ENCODE measurements around the gene EPSTI1. TPM values are rescaled to one million over a fixed set of nuclear protein-coding genes. Genes with fewer than 3 reads are reported as not detected.

Gene EPSTI1
- total and polyA plus RNA-seq, 7 donors = 0.82 to 2.6 (median 1.4) TPM

GRCh38 chr13:42926043-42926442, 66.0 kb downstream of the EPSTI1 start:
- no peak for TF ChIP-seq CTCF (IDR thresholded peaks at IDR 0.05)
- Histone ChIP-seq H3K4me1 (no peaks in the 10 kb centered on the region), H3K9me3 (peaks cover 5% of the 10 kb centered on the region), H3K4me3 (no peak overlapping the region), H3K36me3 (ENCODE audit: insufficient read depth in 1 of 2, low read depth in 1 of 2) (no peaks in the 10 kb centered on the region), H3K27ac (no peak overlapping the region), H3K27me3 (ENCODE audit: insufficient read depth in 3 of 3, low read length in 2 of 3) (no peaks in the 10 kb centered on the region)
- intact Hi-C loops (cut with DNase I) = no loop called here
- ATAC-seq (no peak), DNase-seq (no peak)
- WGBS, 3 donors = 84 to 85% (median 85%) methylated on average over 3 of the region's 3 CpGs

GRCh38 chr13:42925626-42926025, 66.4 kb downstream of the EPSTI1 start:
- DNase-seq (no peak), ATAC-seq (no peak)
- intact Hi-C loops (cut with DNase I) = no loop called here
- Histone ChIP-seq H3K27me3 (ENCODE audit: insufficient read depth in 3 of 3, low read length in 2 of 3) (no peaks in the 10 kb centered on the region), H3K4me3 (no peak overlapping the region), H3K4me1 (no peaks in the 10 kb centered on the region), H3K9me3 (peaks cover 5% of the 10 kb centered on the region), H3K36me3 (ENCODE audit: insufficient read depth in 1 of 2, low read depth in 1 of 2) (no peaks in the 10 kb centered on the region), H3K27ac (no peak overlapping the region)
- 96 to 100% (median 97%) methylated on average over 2 of the region's 2 CpGs for WGBS, 3 donors
- no peak for TF ChIP-seq CTCF (IDR thresholded peaks at IDR 0.05)

GRCh38 chr13:42924344-42924743, 67.7 kb downstream of the EPSTI1 start:
- Histone ChIP-seq H3K9me3 (peaks cover 5% of the 10 kb centered on the region), H3K36me3 (ENCODE audit: insufficient read depth in 1 of 2, low read depth in 1 of 2) (no peaks in the 10 kb centered on the region), H3K4me3 (no peak overlapping the region), H3K4me1 (no peaks in the 10 kb centered on the region), H3K27ac (no peak overlapping the region), H3K27me3 (ENCODE audit: insufficient read depth in 3 of 3, low read length in 2 of 3) (no peaks in the 10 kb centered on the region)
- DNase-seq (no peak), ATAC-seq (peak in 3 of 4 donors; percentile 47 to 74 (median 68))
- intact Hi-C loops (cut with DNase I) = no loop called here
- no peak for TF ChIP-seq CTCF (IDR thresholded peaks at IDR 0.05)
- 26 to 31% (median 29%) methylated on average over 5 of the region's 5 CpGs for WGBS, 3 donors

- H3K27me3 ChIP-seq (ENCODE audit: insufficient read depth in 3 of 3, low read length in 2 of 3) = no peaks in the 10 kb centered on the region
- TF ChIP-seq CTCF (IDR thresholded peaks at IDR 0.05) = no peak
- WGBS, 3 donors = 50 to 66% (median 53%) methylated on average over 4 of the region's 4 CpGs
- intact Hi-C loops (cut with DNase I) = no loop called here
- ATAC-seq = no peak
- no peak overlapping the region for H3K4me3 ChIP-seq
- H3K36me3 ChIP-seq (ENCODE audit: insufficient read depth in 1 of 2, low read depth in 1 of 2) = no peaks in the 10 kb centered on the region
- no peak overlapping the region for H3K27ac ChIP-seq
- no peaks in the 10 kb centered on the region for H3K9me3 ChIP-seq
- no peak for DNase-seq
- H3K4me1 ChIP-seq = no peaks in the 10 kb centered on the region
These were observed 84.3 kb downstream of the EPSTI1 start for GRCh38 chr13:42907745-42908144.

GRCh38 chr13:42906257-42906656, 85.8 kb downstream of the EPSTI1 start:
- no peaks in the 10 kb centered on the region for H3K9me3 ChIP-seq
- no peak for ATAC-seq
- H3K27me3 ChIP-seq (ENCODE audit: insufficient read depth in 3 of 3, low read length in 2 of 3) = no peaks in the 10 kb centered on the region
- H3K4me1 ChIP-seq = no peaks in the 10 kb centered on the region
- no peaks in the 10 kb centered on the region for H3K36me3 ChIP-seq (ENCODE audit: insufficient read depth in 1 of 2, low read depth in 1 of 2)
- no peak overlapping the region for H3K27ac ChIP-seq
- intact Hi-C loops (cut with DNase I) = no loop called here
- H3K4me3 ChIP-seq = no peak overlapping the region
- no peak for DNase-seq
- no peak for TF ChIP-seq CTCF (IDR thresholded peaks at IDR 0.05)
- 92 to 96% (median 93%) methylated on average over 4 of the region's 4 CpGs for WGBS, 3 donors

All from psoas muscle (tissue), 8 donors.